CD4-positive, alpha-beta memory T cell (primary cell): ENCODE results near the gene GSK3B. TPM values are rescaled to one million over a fixed set of nuclear protein-coding genes. Genes with fewer than 3 reads are reported as not detected.

Experiments
- CTCF ChIA-PET: fragments of 350-600 bp; sonication (Branson Sonifier 250); formaldehyde crosslinking; loops from one replicate; lab custom pipeline; 2021; ENCODE audit warnings: inconsistent platforms; ENCODE audit not compliant: partially characterized antibody; lab: Charles Lee
- POLR2A ChIA-PET: fragments of 350-600 bp; sonication (Branson Sonifier 250); formaldehyde crosslinking; loops from one replicate; lab custom pipeline; 2021; ENCODE audit not compliant: partially characterized antibody; lab: Charles Lee
- DNase-seq, 5 donors: peaks; one replicate each; pipeline versions ENCODE4 v3.0.0 to v3.0.0-alpha.2; 2020 to 2022; ENCODE audit warnings: mixed read lengths in 1 of 5
- H3K27ac ChIP-seq: one replicate; pipeline ENCODE4 v1.7.0; 2013; ENCODE audit warnings: low read depth, low read length
- H3K27me3 ChIP-seq: 2 replicates; pipeline ENCODE4 v1.7.0; 2013; ENCODE audit warnings: mild to moderate bottlenecking, low read length, moderate library complexity; ENCODE audit not compliant: insufficient read depth
- H3K36me3 ChIP-seq: 2 replicates; pipeline ENCODE4 v1.7.0; 2013; ENCODE audit warnings: mild to moderate bottlenecking, low read length, moderate library complexity; ENCODE audit not compliant: insufficient read depth
- H3K4me1 ChIP-seq: 2 replicates; pipeline ENCODE4 v1.7.0; 2013; ENCODE audit warnings: mild to moderate bottlenecking, low read length, moderate library complexity; ENCODE audit not compliant: insufficient read depth
- H3K4me3 ChIP-seq, 2 donors: one replicate each; pipeline ENCODE4 v1.7.0; 2013; ENCODE audit warnings: low read length in 2 of 2, mild to moderate bottlenecking in 1 of 2
- H3K9me3 ChIP-seq, 2 donors: one replicate each; pipeline ENCODE4 v1.7.0; 2013; ENCODE audit warnings: low read length in 2 of 2, control low read depth in 1 of 2; ENCODE audit not compliant: control insufficient read depth in 1 of 2
- H3K27ac Mint-ChIP-seq, 7 donors: one replicate each; pipeline ENCODE4 v1.8.0; 2020 to 2021; ENCODE audit warnings: mixed read lengths in 7 of 7, mild to moderate bottlenecking in 6 of 7, inconsistent platforms in 3 of 7, moderate library complexity in 3 of 7
- H3K27me3 Mint-ChIP-seq, 2 donors: one replicate each; pipeline ENCODE4 v1.8.0; 2020 to 2021; ENCODE audit warnings: mixed read lengths in 2 of 2
- H3K36me3 Mint-ChIP-seq, 2 donors: one replicate each; pipeline ENCODE4 v1.8.0; 2020 to 2021; ENCODE audit warnings: mixed read lengths in 2 of 2, inconsistent platforms in 1 of 2, mild to moderate bottlenecking in 1 of 2
- H3K4me1 Mint-ChIP-seq, 4 donors: one replicate each; pipeline ENCODE4 v1.8.0; 2020 to 2021; ENCODE audit warnings: mixed read lengths in 4 of 4, mild to moderate bottlenecking in 1 of 4
- H3K4me3 Mint-ChIP-seq, 8 donors: one replicate each; pipeline ENCODE4 v1.8.0; 2020 to 2021; ENCODE audit warnings: mixed read lengths in 8 of 8, mild to moderate bottlenecking in 7 of 8, moderate library complexity in 6 of 8, inconsistent platforms in 3 of 8
- H3K9me3 Mint-ChIP-seq, 8 donors: one replicate each; pipeline ENCODE4 v1.8.0; 2020 to 2021; ENCODE audit warnings: mixed read lengths in 8 of 8, mild to moderate bottlenecking in 5 of 8, inconsistent platforms in 3 of 8, moderate library complexity in 1 of 8
- intact Hi-C: fragments of 100-400 bp; cut with micrococcal nuclease; formaldehyde crosslinking; loops from one replicate; pipeline ENCODE4 v1.15.1; 2023
- polyA plus RNA-seq, 2 donors: library from polyadenylated mRNA; unstranded; fragments of 300-500 nt; fragmentation: Illumina TruSeq; gene quantifications; one replicate each; pipeline ENCODE4 v1.2.3, GENCODE V29; 2021
- total RNA-seq, 2 experiments: library from RNA; stranded (reverse); gene quantifications; one replicate each; pipeline ENCODE4 v1.2.3, GENCODE V29; 2021

The GSK3B gene
- total and polyA plus RNA-seq, 4 experiments from 2014 or later: 10.4 to 35.0 (median 25.5) TPM

- H3K4me3 Mint-ChIP-seq: no peak overlapping the region
- H3K4me3 ChIP-seq: no peak overlapping the region
- intact Hi-C loops: no loop called here
- H3K36me3 Mint-ChIP-seq: peaks cover 1 to 9% of the 10 kb centered on the region in 2 donors
- ChIA-PET CTCF (no interaction called here), POLR2A (no interaction called here)
- H3K9me3 ChIP-seq: no peaks in the 10 kb centered on the region
- no peaks in the 10 kb centered on the region for H3K36me3 ChIP-seq
- no peak overlapping the region for H3K27ac ChIP-seq
- H3K4me1 ChIP-seq: peaks cover 37% of the 10 kb centered on the region
- H3K4me1 Mint-ChIP-seq: peaks cover 52 to 80% (median 67%) of the 10 kb centered on the region in 4 donors
- no peaks in the 10 kb centered on the region for H3K27me3 Mint-ChIP-seq
- no peak for DNase-seq
- no peak overlapping the region for H3K27ac Mint-ChIP-seq
- no peaks in the 10 kb centered on the region for H3K27me3 ChIP-seq
- H3K9me3 Mint-ChIP-seq: peaks cover 0 to 4% (median 0%) of the 10 kb centered on the region in 8 donors
Measured at GRCh38 chr3:120027226-120027625, 67.0 kb downstream of the GSK3B start.

- Histone ChIP-seq H3K4me1 (peaks cover 33% of the 10 kb centered on the region), H3K27ac (no peak overlapping the region), H3K9me3 (no peaks in the 10 kb centered on the region), H3K4me3 (no peak overlapping the region), H3K36me3 (no peaks in the 10 kb centered on the region), H3K27me3 (no peaks in the 10 kb centered on the region)
- Mint-ChIP-seq H3K27ac (peak overlapping the region in 4 of 7 donors; percentile 5 to 43 (median 16)), H3K4me3 (peak overlapping the region in 4 of 8 donors; percentile 4 to 66 (median 34)), H3K4me1 (peaks cover 54 to 83% (median 72%) of the 10 kb centered on the region in 4 donors), H3K9me3 (peaks cover 0 to 4% (median 0%) of the 10 kb centered on the region in 8 donors), H3K36me3 (peaks cover 2 to 10% of the 10 kb centered on the region in 2 donors), H3K27me3 (no peaks in the 10 kb centered on the region)
- POLR2A ChIA-PET: no interaction called here
- intact Hi-C loops: no loop called here
- CTCF ChIA-PET: no interaction called here
- DNase-seq: no peak
Measured at GRCh38 chr3:120025520-120025919, 68.7 kb downstream of the GSK3B start.

- peaks cover 38% of the 10 kb centered on the region for H3K4me1 ChIP-seq
- H3K9me3 ChIP-seq: no peaks in the 10 kb centered on the region
- H3K4me3 ChIP-seq: no peak overlapping the region
- no peak overlapping the region for H3K27ac ChIP-seq
- H3K27me3 Mint-ChIP-seq: no peaks in the 10 kb centered on the region
- H3K36me3 Mint-ChIP-seq: peaks cover 4 to 12% of the 10 kb centered on the region in 2 donors
- ChIA-PET POLR2A (no interaction called here), CTCF (no interaction called here)
- DNase-seq: no peak
- H3K27me3 ChIP-seq: no peaks in the 10 kb centered on the region
- intact Hi-C loops: no loop called here
- H3K36me3 ChIP-seq: no peaks in the 10 kb centered on the region
- no peak overlapping the region for H3K27ac Mint-ChIP-seq
- no peak overlapping the region for H3K4me3 Mint-ChIP-seq
- H3K4me1 Mint-ChIP-seq: peaks cover 50 to 81% (median 67%) of the 10 kb centered on the region in 4 donors
- H3K9me3 Mint-ChIP-seq: peaks cover 0 to 1% (median 0%) of the 10 kb centered on the region in 8 donors
Measured at GRCh38 chr3:120024103-120024502, 70.1 kb downstream of the GSK3B start.

GRCh38 chr3:120022729-120023128 is 71.5 kb downstream of the GSK3B start:
- Histone ChIP-seq H3K4me3 (no peak overlapping the region), H3K4me1 (peaks cover 44% of the 10 kb centered on the region), H3K27ac (no peak overlapping the region), H3K9me3 (no peaks in the 10 kb centered on the region), H3K27me3 (no peaks in the 10 kb centered on the region), H3K36me3 (no peaks in the 10 kb centered on the region)
- no peak overlapping the region for H3K4me3 Mint-ChIP-seq
- intact Hi-C loops: no loop called here
- no peaks in the 10 kb centered on the region for H3K27me3 Mint-ChIP-seq
- ChIA-PET POLR2A (no interaction called here), CTCF (no interaction called here)
- DNase-seq: no peak
- H3K36me3 Mint-ChIP-seq: peaks cover 4 to 12% of the 10 kb centered on the region in 2 donors
- peaks cover 0 to 1% (median 0%) of the 10 kb centered on the region in 8 donors for H3K9me3 Mint-ChIP-seq
- no peak overlapping the region for H3K27ac Mint-ChIP-seq
- H3K4me1 Mint-ChIP-seq: peaks cover 50 to 73% (median 64%) of the 10 kb centered on the region in 4 donors

- Mint-ChIP-seq H3K9me3 (peaks cover 0 to 1% (median 0%) of the 10 kb centered on the region in 8 donors), H3K36me3 (peaks cover 4 to 12% of the 10 kb centered on the region in 2 donors), H3K4me1 (peaks cover 52 to 78% (median 67%) of the 10 kb centered on the region in 4 donors), H3K4me3 (no peak overlapping the region), H3K27me3 (no peaks in the 10 kb centered on the region), H3K27ac (peak overlapping the region in 1 of 7 donors; percentile 8)
- H3K9me3 ChIP-seq: no peaks in the 10 kb centered on the region
- no peak overlapping the region for H3K27ac ChIP-seq
- intact Hi-C loops: no loop called here
- no peak for DNase-seq
- POLR2A ChIA-PET: no interaction called here
- peaks cover 45% of the 10 kb centered on the region for H3K4me1 ChIP-seq
- H3K27me3 ChIP-seq: no peaks in the 10 kb centered on the region
- no peak overlapping the region for H3K4me3 ChIP-seq
- no peaks in the 10 kb centered on the region for H3K36me3 ChIP-seq
- CTCF ChIA-PET: no interaction called here
Measured at GRCh38 chr3:120021523-120021922, 72.7 kb downstream of the GSK3B start.

GRCh38 chr3:120018299-120018698 is 75.9 kb downstream of the GSK3B start:
- Histone ChIP-seq H3K27ac (no peak overlapping the region), H3K27me3 (no peaks in the 10 kb centered on the region), H3K36me3 (no peaks in the 10 kb centered on the region), H3K9me3 (no peaks in the 10 kb centered on the region), H3K4me1 (peaks cover 46% of the 10 kb centered on the region), H3K4me3 (no peak overlapping the region)
- Mint-ChIP-seq H3K36me3 (peaks cover 3 to 4% of the 10 kb centered on the region in 2 donors), H3K9me3 (no peaks in the 10 kb centered on the region), H3K4me1 (peaks cover 43 to 74% (median 60%) of the 10 kb centered on the region in 4 donors), H3K27ac (no peak overlapping the region), H3K27me3 (no peaks in the 10 kb centered on the region), H3K4me3 (peak overlapping the region in 1 of 8 donors; percentile 25)
- intact Hi-C loops: loop anchor here (5.0 kb wide), 1 partner anchor 34 kb away; no protein-coding TSS in a partner anchor
- POLR2A ChIA-PET: no interaction called here
- DNase-seq: no peak
- CTCF ChIA-PET: no interaction called here

GRCh38 chr3:120017692-120018091 is 76.6 kb downstream of the GSK3B start:
- Mint-ChIP-seq H3K36me3 (peaks cover 3 to 4% of the 10 kb centered on the region in 2 donors), H3K27ac (peak overlapping the region in 1 of 7 donors; percentile 63), H3K27me3 (no peaks in the 10 kb centered on the region), H3K9me3 (no peaks in the 10 kb centered on the region), H3K4me3 (peak overlapping the region in 2 of 8 donors; percentile 4 to 70), H3K4me1 (peaks cover 41 to 74% (median 59%) of the 10 kb centered on the region in 4 donors)
- CTCF ChIA-PET: no interaction called here
- H3K36me3 ChIP-seq: no peaks in the 10 kb centered on the region
- no peaks in the 10 kb centered on the region for H3K9me3 ChIP-seq
- intact Hi-C loops: loop anchor here (5.0 kb wide), 1 partner anchor 35 kb away; no protein-coding TSS in a partner anchor
- no peaks in the 10 kb centered on the region for H3K27me3 ChIP-seq
- DNase-seq: no peak
- H3K4me3 ChIP-seq: no peak overlapping the region
- H3K4me1 ChIP-seq: peaks cover 40% of the 10 kb centered on the region
- no peak overlapping the region for H3K27ac ChIP-seq
- POLR2A ChIA-PET: no interaction called here
